Neural crest cell (in vitro differentiated cells): Measurements from ENCODE around the gene TXLNG. TPM values are rescaled to one million over a fixed set of nuclear protein-coding genes. Genes with fewer than 3 reads are reported as not detected.

ENCODE experiments used
- DNase-seq: peaks from one replicate; pipeline ENCODE4 v3.0.0; 2021; ENCODE audit warnings: low read depth, mixed read lengths, low spot score
- H3K27ac Mint-ChIP-seq: one replicate; pipeline ENCODE4 v1.8.0; 2021; ENCODE audit warnings: mild to moderate bottlenecking, mixed read lengths; ENCODE audit not compliant: unreplicated experiment
- H3K27me3 Mint-ChIP-seq: 2 replicates; pipeline ENCODE4 v1.8.0; 2021; ENCODE audit warnings: low read depth, mild to moderate bottlenecking, mixed read lengths
- H3K36me3 Mint-ChIP-seq: 2 replicates; pipeline ENCODE4 v1.8.0; 2021; ENCODE audit warnings: low read depth, mild to moderate bottlenecking, mixed read lengths
- H3K4me1 Mint-ChIP-seq: 2 replicates; pipeline ENCODE4 v1.8.0; 2021; ENCODE audit warnings: mixed read lengths
- H3K4me3 Mint-ChIP-seq: one replicate; pipeline ENCODE4 v1.8.0; 2021; ENCODE audit warnings: mild to moderate bottlenecking, mixed read lengths
- H3K9me3 Mint-ChIP-seq: 2 replicates; pipeline ENCODE4 v1.8.0; 2021; ENCODE audit warnings: mixed read lengths
- total RNA-seq: library from RNA; stranded (reverse); gene quantifications from 2 replicates; pipeline ENCODE4 v1.2.1, GENCODE V29; 2021
- TF ChIP-seq, protein P1 (sequence below): fragments of 200-600 bp; sonication (generic); conservative IDR thresholded peaks from 2 replicates; pipeline ENCODE4 v1.5.0; 2021; ENCODE audit warnings: antibody characterized with exemption, mild to moderate bottlenecking

The TXLNG gene
- total RNA-seq, 1 donor from 2014 or later, result 25.6 TPM

DNA sequence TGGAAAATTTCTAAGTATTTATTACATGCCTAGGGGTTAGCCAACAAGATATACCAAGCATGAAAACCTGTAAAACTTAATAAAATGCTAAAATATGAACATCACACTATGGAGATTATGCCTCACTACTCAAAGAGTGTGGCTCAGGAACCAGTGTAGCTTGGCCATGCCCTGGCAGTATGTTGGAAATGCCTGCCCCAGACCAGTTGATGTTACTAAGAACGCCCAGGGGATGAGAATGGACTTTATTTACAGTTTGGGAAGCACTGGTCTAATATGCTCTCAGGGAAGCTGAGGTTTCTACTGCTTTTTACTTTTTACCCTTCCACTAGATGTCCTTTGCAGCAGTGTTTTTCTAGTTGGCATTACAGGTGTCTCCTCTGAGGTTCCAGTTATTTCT, 23.7 kb upstream of the TXLNG start:
- no peak overlapping the region for H3K27ac Mint-ChIP-seq
- TF ChIP-seq, protein P1, sequence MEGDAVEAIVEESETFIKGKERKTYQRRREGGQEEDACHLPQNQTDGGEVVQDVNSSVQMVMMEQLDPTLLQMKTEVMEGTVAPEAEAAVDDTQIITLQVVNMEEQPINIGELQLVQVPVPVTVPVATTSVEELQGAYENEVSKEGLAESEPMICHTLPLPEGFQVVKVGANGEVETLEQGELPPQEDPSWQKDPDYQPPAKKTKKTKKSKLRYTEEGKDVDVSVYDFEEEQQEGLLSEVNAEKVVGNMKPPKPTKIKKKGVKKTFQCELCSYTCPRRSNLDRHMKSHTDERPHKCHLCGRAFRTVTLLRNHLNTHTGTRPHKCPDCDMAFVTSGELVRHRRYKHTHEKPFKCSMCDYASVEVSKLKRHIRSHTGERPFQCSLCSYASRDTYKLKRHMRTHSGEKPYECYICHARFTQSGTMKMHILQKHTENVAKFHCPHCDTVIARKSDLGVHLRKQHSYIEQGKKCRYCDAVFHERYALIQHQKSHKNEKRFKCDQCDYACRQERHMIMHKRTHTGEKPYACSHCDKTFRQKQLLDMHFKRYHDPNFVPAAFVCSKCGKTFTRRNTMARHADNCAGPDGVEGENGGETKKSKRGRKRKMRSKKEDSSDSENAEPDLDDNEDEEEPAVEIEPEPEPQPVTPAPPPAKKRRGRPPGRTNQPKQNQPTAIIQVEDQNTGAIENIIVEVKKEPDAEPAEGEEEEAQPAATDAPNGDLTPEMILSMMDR, result no peak
- peaks cover 7% of the 10 kb centered on the region for H3K4me1 Mint-ChIP-seq
- H3K36me3 Mint-ChIP-seq, result peaks cover 5% of the 10 kb centered on the region
- H3K9me3 Mint-ChIP-seq, result no peaks in the 10 kb centered on the region
- H3K4me3 Mint-ChIP-seq, result no peak overlapping the region
- DNase-seq, result no peak
- no peaks in the 10 kb centered on the region for H3K27me3 Mint-ChIP-seq

DNA sequence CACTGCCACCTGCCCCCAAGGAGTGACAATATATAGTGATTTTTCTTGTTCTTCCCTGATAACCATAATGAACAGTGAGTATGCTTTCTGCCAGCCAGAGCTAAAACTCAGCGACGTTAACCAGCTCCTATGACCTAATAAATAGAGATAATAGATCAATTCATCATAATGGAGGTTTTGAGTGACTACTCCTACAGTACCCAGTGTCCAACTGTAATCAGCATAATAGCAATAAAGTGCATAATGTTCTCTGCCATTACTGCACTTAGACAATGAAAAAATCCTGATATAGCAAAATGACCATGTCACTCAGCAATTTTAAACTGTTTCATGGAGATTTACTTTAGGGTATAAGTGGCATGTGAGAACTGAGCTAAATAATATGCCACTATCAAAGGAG, 20.7 kb upstream of the TXLNG start:
- no peak for DNase-seq
- Mint-ChIP-seq H3K36me3 (no peaks in the 10 kb centered on the region), H3K27me3 (no peaks in the 10 kb centered on the region), H3K27ac (no peak overlapping the region), H3K9me3 (no peaks in the 10 kb centered on the region), H3K4me3 (no peak overlapping the region), H3K4me1 (peaks cover 8% of the 10 kb centered on the region)
- TF ChIP-seq, protein P1, result no peak

DNA sequence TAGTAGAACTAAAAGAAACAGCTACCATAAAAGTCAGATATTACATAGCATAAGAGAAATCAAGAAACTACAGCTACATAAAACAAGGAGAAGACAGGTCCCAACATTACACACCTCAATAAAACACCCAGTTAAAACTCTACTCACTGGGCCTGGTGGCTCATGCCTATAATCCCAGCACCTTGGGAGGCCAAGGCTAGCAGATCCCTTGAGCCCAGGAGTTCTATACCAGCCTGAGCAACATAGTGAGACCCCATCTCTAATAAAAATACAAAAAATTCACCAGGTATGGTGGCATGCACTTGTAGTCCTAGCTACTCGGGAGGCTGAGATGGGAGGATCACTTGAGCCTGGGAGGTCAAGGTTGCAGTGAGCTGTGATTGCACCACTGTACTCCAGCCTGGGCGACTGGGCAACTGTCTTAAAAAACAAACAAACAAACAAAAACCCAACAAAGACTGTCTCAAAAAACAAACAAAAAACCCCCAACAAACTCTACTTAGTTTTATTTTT, 15.2 kb upstream of the TXLNG start:
- Mint-ChIP-seq H3K9me3 (peaks cover 6% of the 10 kb centered on the region), H3K27me3 (peaks cover 3% of the 10 kb centered on the region), H3K4me3 (no peak overlapping the region), H3K36me3 (peaks cover 3% of the 10 kb centered on the region), H3K4me1 (peaks cover 22% of the 10 kb centered on the region), H3K27ac (no peak overlapping the region)
- no peak for DNase-seq
- TF ChIP-seq, protein P1, result no peak

DNA sequence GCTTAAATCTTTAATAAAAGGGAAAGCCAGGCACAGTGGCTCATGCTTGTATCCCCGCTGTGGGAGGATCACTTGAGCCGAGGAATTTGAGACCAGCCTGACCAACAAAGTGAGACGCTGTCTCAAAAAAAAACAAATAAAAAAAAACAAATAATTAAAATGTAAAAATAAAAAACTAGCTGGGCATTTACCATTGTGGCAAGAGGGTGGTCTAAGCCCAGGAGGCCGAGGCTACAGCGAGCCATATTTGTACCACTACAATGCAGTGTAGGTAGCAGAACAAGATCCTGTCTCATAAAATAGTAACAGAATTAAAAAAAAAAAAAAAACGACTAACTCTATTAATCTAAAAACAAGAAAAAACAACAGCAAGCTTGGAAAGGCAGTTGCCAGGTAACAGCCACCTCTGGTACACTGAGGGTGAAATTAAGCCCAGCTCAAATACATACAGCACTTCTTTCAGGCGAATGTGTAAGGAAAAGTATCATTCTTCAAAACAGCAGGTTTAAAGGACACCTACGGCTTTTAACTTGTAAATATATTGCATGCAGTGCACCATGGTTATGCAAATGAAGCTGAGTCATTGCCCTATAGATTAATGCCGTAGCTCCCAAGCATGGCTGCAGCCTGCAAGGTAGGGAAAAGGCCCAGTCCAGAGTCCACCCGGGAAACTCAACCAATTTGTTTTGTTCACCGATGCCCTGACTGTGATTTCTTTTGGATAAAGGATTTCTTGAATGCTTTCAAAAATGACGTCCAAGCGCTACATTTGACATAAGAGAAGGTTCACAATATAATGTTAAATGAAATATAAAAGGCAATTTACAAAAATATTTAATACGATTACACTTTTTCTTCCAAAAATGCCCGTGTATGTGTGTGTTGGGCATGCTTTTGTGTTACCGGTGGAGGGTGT, 14.5 kb upstream of the TXLNG start:
- TF ChIP-seq, protein P1, result no peak
- DNase-seq, result peak; percentile 38
- peaks cover 6% of the 10 kb centered on the region for H3K9me3 Mint-ChIP-seq
- H3K27ac Mint-ChIP-seq, result peak overlapping the region; percentile 100
- peaks cover 21% of the 10 kb centered on the region for H3K4me1 Mint-ChIP-seq
- peaks cover 3% of the 10 kb centered on the region for H3K36me3 Mint-ChIP-seq
- H3K4me3 Mint-ChIP-seq, result peak overlapping the region; percentile 78
- peaks cover 3% of the 10 kb centered on the region for H3K27me3 Mint-ChIP-seq

DNA sequence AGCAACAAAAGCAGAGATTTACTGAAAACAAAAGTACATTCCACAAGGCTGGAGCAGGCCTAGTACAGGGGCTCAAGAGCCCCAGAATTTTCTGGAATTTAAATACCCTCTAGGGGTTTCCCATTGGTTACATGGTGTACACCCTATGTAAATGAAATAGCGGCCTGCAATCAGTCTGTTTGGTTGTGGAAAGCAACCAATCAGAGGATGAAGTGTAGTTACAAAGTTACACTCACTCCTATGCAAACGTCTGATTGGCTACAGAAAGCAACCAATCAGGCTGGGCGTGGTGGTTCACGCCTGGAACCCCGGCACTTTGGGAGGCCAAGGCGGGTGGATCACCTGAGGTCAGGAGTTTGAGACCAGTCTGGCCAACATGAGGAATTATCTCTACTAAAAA, 13.8 kb upstream of the TXLNG start:
- Mint-ChIP-seq H3K4me1 (peaks cover 16% of the 10 kb centered on the region), H3K9me3 (peaks cover 6% of the 10 kb centered on the region), H3K27ac (peak overlapping the region; percentile 100), H3K27me3 (peaks cover 3% of the 10 kb centered on the region), H3K36me3 (peaks cover 3% of the 10 kb centered on the region), H3K4me3 (peak overlapping the region; percentile 78)
- DNase-seq, result no peak
- TF ChIP-seq, protein P1, result no peak
